Uterus (tissue), 2 donors: ENCODE measurements around the gene CARD9.
"Not testable (repeated sequence)": the region's sequence is repeated elsewhere in the genome, so short reads cannot be mapped to it uniquely, and the experiment has no call there.

Source experiments
- CTCF ChIP-seq, 4 experiments: fragments of 200-600 bp in 2 of 4; fragments of 450-650 bp in 2 of 4; sonication (generic) in 2 of 4; IDR thresholded peaks; one replicate each; pipeline ENCODE4 v1.5.1; 2016 to 2019; ENCODE audit warnings: antibody characterized with exemption in 4 of 4, mild to moderate bottlenecking in 2 of 4, moderate library complexity in 1 of 4
- POLR2A ChIP-seq, 2 donors: fragments of 450-650 bp; IDR thresholded peaks; one replicate each; pipeline ENCODE4 v1.6.1; 2016; ENCODE audit warnings: antibody characterized with exemption in 2 of 2, mild to moderate bottlenecking in 1 of 2, moderate library complexity in 1 of 2

- TF ChIP-seq CTCF, POLR2A (IDR thresholded peaks at IDR 0.05): not testable (repeated sequence)
Measured at GRCh38 chr9:136319955-136320354, 53.5 kb downstream of the CARD9 start.
